OCI-LY7 (cell line): ENCODE results near the gene LYPD1. TPM values are rescaled to one million over a fixed set of nuclear protein-coding genes. Genes with fewer than 3 reads are reported as not detected.

Source experiments
- BruUV-seq: library from RNA; stranded (reverse); fragments of 400-500 nt; replicated peaks from 2 replicates; lab custom pipeline; 2021; lab: Mats Ljungman, UMichigan
- CTCF ChIA-PET: fragments of 300-600 bp; sonication (Branson Sonifier 250); formaldehyde crosslinking; loops from one replicate; lab custom pipeline; 2022; ENCODE audit warnings: antibody characterized with exemption; ENCODE audit not compliant: unreplicated experiment; lab: Charles Lee
- POLR2A ChIA-PET: fragments of 300-600 bp; sonication (Branson Sonifier 250); formaldehyde crosslinking; loops from one replicate; lab custom pipeline; 2022; ENCODE audit warnings: antibody characterized with exemption; lab: Charles Lee
- DNase-seq: peaks from one replicate; pipeline ENCODE4 v3.0.0-alpha.2; 2015; ENCODE audit warnings: low spot score
- H2AFZ ChIP-seq: fragments of 200-600 bp; sonication (generic), shearing (Covaris generic); 2 replicates; pipeline ENCODE4 v1.6.1; 2014; ENCODE audit warnings: mild to moderate bottlenecking, antibody characterized with exemption, low read length, moderate library complexity
- H3K27ac ChIP-seq: fragments of 200-600 bp; sonication (generic); 2 replicates; pipeline ENCODE4 v1.5.1; 2014; ENCODE audit warnings: mixed run types, low read depth, mild to moderate bottlenecking, moderate library complexity, low read length, inconsistent platforms; ENCODE audit not compliant: poor library complexity, severe bottlenecking
- H3K36me3 ChIP-seq: fragments of 200-600 bp; sonication (generic); 2 replicates; pipeline ENCODE4 v1.6.1; 2014; ENCODE audit warnings: mild to moderate bottlenecking, antibody characterized with exemption, low read length, moderate library complexity, mixed read lengths; ENCODE audit not compliant: insufficient read depth
- H3K4me1 ChIP-seq: fragments of 200-600 bp; sonication (generic); 2 replicates; pipeline ENCODE4 v1.5.1; 2014; ENCODE audit warnings: mild to moderate bottlenecking, low read length; ENCODE audit not compliant: insufficient read depth, poor library complexity, severe bottlenecking
- H3K4me2 ChIP-seq: fragments of 200-600 bp; sonication (generic); 2 replicates; pipeline ENCODE4 v1.6.1; 2014; ENCODE audit warnings: mild to moderate bottlenecking, low read length
- H3K4me3 ChIP-seq: fragments of 200-600 bp; sonication (generic); 2 replicates; pipeline ENCODE4 v1.5.1; 2014; ENCODE audit warnings: mild to moderate bottlenecking, low read depth, low read length; ENCODE audit not compliant: poor library complexity, severe bottlenecking
- H3K79me2 ChIP-seq: fragments of 200-600 bp; sonication (generic); 2 replicates; pipeline ENCODE4 v1.6.1; 2016; ENCODE audit warnings: low read depth, mild to moderate bottlenecking, low read length, moderate library complexity, mixed read lengths; ENCODE audit not compliant: insufficient read depth
- H3K9me2 ChIP-seq: fragments of 200-600 bp; sonication (generic); 2 replicates; pipeline ENCODE4 v1.6.1; 2016; ENCODE audit warnings: mild to moderate bottlenecking, low read length, mixed read lengths; ENCODE audit not compliant: insufficient read depth
- H3K9me3 ChIP-seq: fragments of 200-600 bp; sonication (generic); 2 replicates; pipeline ENCODE4 v1.6.1; 2014; ENCODE audit warnings: mild to moderate bottlenecking, mixed run types, low read length, mixed read lengths
- H4K20me1 ChIP-seq: fragments of 200-600 bp; sonication (generic); 2 replicates; pipeline ENCODE4 v1.6.1; 2014; ENCODE audit warnings: mild to moderate bottlenecking, antibody characterized with exemption, low read length, moderate library complexity, mixed read lengths; ENCODE audit not compliant: insufficient read depth
- CTCF ChIP-seq: fragments of 200-600 bp; sonication (generic); conservative IDR thresholded peaks from 2 replicates; pipeline ENCODE4 v1.5.1; 2014; ENCODE audit warnings: mild to moderate bottlenecking, antibody characterized with exemption, low read length, moderate library complexity, mixed read lengths
- EZH2phosphoT487 ChIP-seq: fragments of 200-600 bp; sonication (generic); IDR thresholded peaks from 2 replicates; pipeline ENCODE4 v1.6.1; 2018; ENCODE audit warnings: low read depth, borderline replicate concordance, mild to moderate bottlenecking, mixed run types, antibody characterized with exemption, low read length, moderate library complexity, mixed read lengths
- intact Hi-C: fragments of 100-400 bp; cut with micrococcal nuclease; formaldehyde crosslinking; loops from one replicate; pipeline ENCODE4 v1.10.0; 2022; ENCODE audit not compliant: unreplicated experiment
- total RNA-seq, 2 experiments: library from RNA; depleted of rRNA in 1 of 2; stranded (reverse); fragments of >200 nt in 1 of 2; shearing (Covaris generic) in 1 of 2; gene quantifications; 2 replicates each; pipeline ENCODE4 v1.2.3, GENCODE V29; 2014 to 2022

LYPD1 gene
- total RNA-seq, 2 experiments from 2014 or later: 1.4 to 1.8 TPM

GRCh38 chr2:132662732-132663131, 7.3 kb downstream of the LYPD1 start:
- Histone ChIP-seq H3K9me3 (no peaks in the 10 kb centered on the region), H3K4me1 (no peaks in the 10 kb centered on the region), H3K36me3 (no peaks in the 10 kb centered on the region), H2AFZ (no peak overlapping the region), H3K79me2 (no peaks in the 10 kb centered on the region), H3K27ac (no peak overlapping the region), H3K4me3 (no peak overlapping the region), H4K20me1 (no peaks in the 10 kb centered on the region), H3K9me2 (no peaks in the 10 kb centered on the region), H3K4me2 (no peak overlapping the region)
- ChIA-PET POLR2A (interaction anchor here (0.7 to 1.6 kb wide), 3 partner anchors 13 to 34 kb away, joined by 3 to 4 read pairs (median 3); no protein-coding TSS in a partner anchor), CTCF (no interaction called here)
- no peak for TF ChIP-seq EZH2phosphoT487
- TF ChIP-seq CTCF: no peak
- DNase-seq: no peak
- intact Hi-C loops: no loop called here
- BruUV-seq: no TSS peak

GRCh38 chr2:132659331-132659730, 10.7 kb downstream of the LYPD1 start:
- Histone ChIP-seq H3K4me2 (no peak overlapping the region), H4K20me1 (no peaks in the 10 kb centered on the region), H3K9me2 (no peaks in the 10 kb centered on the region), H3K4me3 (no peak overlapping the region), H3K27ac (no peak overlapping the region), H3K79me2 (no peaks in the 10 kb centered on the region), H3K9me3 (no peaks in the 10 kb centered on the region), H3K4me1 (no peaks in the 10 kb centered on the region), H2AFZ (no peak overlapping the region), H3K36me3 (no peaks in the 10 kb centered on the region)
- BruUV-seq: no TSS peak
- no peak for TF ChIP-seq EZH2phosphoT487
- TF ChIP-seq CTCF: no peak
- POLR2A ChIA-PET: interaction anchor here (0.7 to 4.5 kb wide), 2 partner anchors 12 to 16 kb away, joined by 3 to 22 read pairs; no protein-coding TSS in a partner anchor
- CTCF ChIA-PET: interaction anchor here (0.6 kb wide), 1 partner anchor 1752 kb away, joined by 3 read pairs; no protein-coding TSS in a partner anchor
- intact Hi-C loops: no loop called here
- no peak for DNase-seq

- DNase-seq: no peak
- Histone ChIP-seq H3K4me3 (no peak overlapping the region), H3K4me2 (no peak overlapping the region), H4K20me1 (no peaks in the 10 kb centered on the region), H3K36me3 (no peaks in the 10 kb centered on the region), H3K9me2 (no peaks in the 10 kb centered on the region), H3K27ac (no peak overlapping the region), H3K4me1 (no peaks in the 10 kb centered on the region), H3K9me3 (no peaks in the 10 kb centered on the region), H2AFZ (no peak overlapping the region), H3K79me2 (no peaks in the 10 kb centered on the region)
- CTCF ChIA-PET: no interaction called here
- TF ChIP-seq CTCF (no peak), EZH2phosphoT487 (no peak)
- BruUV-seq: no TSS peak
- intact Hi-C loops: no loop called here
- POLR2A ChIA-PET: no interaction called here
Measured at GRCh38 chr2:132656266-132656975, 13.6 kb downstream of the LYPD1 start.
